Renal cortical epithelial cell (primary cell): Measurements from ENCODE around the gene FRS3. TPM values are rescaled to one million over a fixed set of nuclear protein-coding genes. Genes with fewer than 3 reads are reported as not detected.
A peak's percentile ranks its signal among the peaks of the same experiment; 100 is the strongest.
"Not testable (repeated sequence)": the region's sequence is repeated elsewhere in the genome, so short reads cannot be mapped to it uniquely, and the experiment has no call there.

Source experiments
- DNase-seq: peaks from one replicate; pipeline ENCODE4 v3.0.0-alpha.2; 2011; ENCODE audit warnings: low read depth
- total RNA-seq: library from RNA; depleted of rRNA; stranded (reverse); fragments of >200 nt; gene quantifications from 2 replicates; pipeline ENCODE4 v1.2.3, GENCODE V29; 2014

FRS3 gene, protein sequence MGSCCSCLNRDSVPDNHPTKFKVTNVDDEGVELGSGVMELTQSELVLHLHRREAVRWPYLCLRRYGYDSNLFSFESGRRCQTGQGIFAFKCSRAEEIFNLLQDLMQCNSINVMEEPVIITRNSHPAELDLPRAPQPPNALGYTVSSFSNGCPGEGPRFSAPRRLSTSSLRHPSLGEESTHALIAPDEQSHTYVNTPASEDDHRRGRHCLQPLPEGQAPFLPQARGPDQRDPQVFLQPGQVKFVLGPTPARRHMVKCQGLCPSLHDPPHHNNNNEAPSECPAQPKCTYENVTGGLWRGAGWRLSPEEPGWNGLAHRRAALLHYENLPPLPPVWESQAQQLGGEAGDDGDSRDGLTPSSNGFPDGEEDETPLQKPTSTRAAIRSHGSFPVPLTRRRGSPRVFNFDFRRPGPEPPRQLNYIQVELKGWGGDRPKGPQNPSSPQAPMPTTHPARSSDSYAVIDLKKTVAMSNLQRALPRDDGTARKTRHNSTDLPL
- 0.35 and 2.0 TPM in 2 replicates for total RNA-seq

DNA sequence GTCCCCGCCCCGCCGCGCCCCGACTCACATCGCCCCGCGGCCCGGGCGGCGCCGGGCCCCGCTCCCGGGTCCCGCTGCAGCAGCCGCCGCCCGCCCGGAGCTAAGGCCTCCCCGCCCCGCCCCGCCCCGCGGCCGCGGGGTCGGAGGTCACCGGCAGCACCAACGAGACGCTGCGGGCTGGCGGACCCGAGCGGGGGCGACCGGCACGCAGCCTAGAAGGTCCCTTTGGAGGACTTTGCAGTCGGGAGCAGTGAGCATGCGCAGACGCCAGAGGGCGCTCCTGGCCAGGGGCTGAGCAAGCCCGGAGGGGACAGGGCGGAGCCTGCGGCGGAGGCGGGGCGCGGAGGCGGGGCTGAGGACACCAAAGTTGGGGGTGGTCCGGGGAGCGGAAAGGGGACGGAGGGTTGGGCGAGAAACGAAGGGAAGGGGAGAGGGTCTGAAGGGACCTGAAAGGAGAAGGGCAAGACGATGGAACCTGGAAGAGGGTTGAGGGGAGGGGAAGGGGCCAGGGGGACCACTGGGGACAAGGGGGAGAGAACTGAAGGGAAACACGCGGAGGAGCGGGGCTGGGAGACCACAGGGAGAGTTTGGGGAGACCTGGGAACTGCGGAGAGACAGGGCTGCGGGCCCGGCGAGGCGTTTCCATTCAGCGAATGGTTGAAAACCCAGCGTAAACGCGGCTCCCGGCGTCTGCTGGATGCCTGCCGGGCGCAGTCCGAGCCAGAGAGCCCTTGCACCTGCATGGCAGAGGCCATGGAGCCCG, at the start of gene FRS3:
Gene FRS3, minus strand, starts transcription at position 113 of the 763 bp plus-strand sequence. CDS start 2,913 bp downstream, outside the sequence.
- DNase-seq: peak; percentile 78

DNA sequence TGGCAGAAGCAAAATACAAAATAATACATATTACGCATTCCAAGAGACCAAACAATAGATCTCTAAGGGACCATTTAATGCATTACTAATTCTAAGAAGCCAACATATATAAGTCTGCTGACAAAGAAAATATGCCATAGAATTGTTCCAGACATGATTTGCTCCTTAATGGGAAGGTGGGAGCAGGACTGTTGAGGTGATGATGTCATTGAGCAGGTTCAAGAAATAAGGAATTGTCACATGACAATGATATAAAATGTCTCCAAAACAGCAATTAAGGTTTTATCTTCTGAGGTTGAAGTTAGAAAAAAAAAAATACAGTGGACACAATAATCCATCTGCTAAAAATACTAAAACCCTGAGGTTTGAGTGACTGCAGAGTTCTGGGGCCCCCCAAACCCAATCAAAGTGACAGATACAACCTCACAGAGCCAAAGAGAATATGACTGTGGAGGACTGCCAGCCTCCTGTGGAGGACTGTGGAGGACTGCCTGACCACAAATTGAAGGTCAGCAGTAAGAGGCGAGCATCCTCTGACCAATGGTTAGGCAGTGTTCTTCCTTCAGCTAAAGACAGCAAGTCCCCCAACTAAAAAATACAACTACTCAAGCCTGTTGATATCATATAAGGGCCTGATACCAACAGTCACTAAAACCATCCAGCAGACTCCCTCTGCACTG, 46.8 kb upstream of the FRS3 start:
- DNase-seq: no peak

DNA sequence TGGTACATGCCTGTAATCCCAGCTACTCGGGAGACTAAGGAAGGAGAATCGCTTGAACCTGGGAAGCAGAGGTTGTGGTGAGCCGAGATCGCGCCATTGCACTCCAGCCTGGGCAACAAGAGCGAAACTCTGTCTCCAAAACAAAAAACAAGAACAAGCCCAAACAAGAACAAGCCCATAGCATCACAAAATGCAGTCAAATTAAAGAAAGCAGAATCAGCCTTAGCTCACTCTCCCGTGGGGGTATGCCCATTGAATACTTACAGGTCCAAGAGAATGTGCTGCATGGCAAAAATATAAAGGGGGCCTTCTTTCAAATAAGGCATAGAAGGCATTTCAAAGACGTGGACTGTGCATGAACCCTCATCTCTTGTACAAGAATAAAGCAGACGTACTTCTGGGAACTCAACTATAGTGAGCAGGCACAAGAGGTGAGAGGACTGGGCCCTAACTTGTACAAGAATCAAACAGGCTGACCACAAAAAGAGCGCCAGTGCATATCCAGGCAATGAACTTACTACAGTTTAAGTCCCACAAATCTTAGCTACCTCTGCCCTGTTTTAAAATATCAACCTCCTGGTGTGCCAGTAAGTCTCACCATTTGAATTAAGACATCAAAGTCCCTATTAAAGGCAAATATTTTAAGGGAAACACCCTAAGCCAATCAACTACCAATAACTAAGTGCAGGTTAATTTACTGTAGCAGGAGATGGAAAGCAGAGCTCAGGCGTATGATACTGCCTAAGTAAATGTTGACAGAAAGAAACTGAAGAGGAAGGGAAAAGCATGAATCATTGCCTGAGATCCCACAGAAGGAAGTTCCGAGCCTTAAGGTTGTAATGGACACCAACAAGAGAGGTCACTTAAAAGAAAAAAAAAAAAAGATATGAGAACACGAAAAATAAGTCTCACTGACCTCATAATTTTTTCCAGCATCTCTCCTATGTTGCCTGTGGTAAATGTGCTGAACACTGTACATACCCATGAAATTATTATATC, 45.2 kb upstream of the FRS3 start:
- peak; percentile 22 for DNase-seq

DNA sequence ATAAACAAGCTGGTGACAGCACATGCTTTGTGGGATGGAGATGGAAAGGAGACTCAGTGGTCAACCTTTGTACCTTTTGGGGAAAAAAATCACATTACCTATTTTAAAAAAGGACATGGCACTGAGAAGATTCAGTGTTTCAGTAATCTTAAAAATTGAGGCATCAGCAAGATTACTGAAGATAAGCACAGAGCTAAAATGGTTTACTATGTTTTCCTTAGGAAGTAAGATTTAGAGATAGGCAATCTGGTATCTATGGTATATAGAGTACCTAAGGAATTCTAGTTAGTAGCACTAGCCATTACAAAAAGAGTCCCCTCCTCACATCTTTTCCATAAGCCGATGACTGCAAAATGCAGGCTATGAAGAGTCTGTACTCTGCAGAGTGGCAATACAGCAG, 43.5 kb upstream of the FRS3 start:
- no peak for DNase-seq

DNA sequence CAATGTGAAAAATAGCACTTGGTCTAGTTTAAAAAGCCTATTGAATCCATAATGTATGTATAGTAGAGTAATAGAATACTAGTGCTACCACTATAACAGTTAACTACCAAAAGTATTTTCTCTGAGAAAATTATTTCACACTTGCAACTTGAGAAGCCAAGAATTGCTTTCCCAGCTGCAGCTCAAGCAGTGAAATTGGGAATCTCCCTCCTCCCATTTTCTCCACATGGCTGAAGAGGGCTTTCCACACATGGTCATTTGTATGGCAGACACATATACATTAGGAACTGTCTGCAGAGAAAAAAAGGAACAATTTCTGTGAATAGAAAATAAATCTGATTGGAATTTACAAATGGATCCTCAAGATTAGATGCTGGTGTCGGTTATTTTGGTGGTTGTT, 42.3 kb upstream of the FRS3 start:
- no peak for DNase-seq

- no peak for DNase-seq
Measured at GRCh38 chr6:41821266-41821665, 41.6 kb upstream of the FRS3 start.

DNA sequence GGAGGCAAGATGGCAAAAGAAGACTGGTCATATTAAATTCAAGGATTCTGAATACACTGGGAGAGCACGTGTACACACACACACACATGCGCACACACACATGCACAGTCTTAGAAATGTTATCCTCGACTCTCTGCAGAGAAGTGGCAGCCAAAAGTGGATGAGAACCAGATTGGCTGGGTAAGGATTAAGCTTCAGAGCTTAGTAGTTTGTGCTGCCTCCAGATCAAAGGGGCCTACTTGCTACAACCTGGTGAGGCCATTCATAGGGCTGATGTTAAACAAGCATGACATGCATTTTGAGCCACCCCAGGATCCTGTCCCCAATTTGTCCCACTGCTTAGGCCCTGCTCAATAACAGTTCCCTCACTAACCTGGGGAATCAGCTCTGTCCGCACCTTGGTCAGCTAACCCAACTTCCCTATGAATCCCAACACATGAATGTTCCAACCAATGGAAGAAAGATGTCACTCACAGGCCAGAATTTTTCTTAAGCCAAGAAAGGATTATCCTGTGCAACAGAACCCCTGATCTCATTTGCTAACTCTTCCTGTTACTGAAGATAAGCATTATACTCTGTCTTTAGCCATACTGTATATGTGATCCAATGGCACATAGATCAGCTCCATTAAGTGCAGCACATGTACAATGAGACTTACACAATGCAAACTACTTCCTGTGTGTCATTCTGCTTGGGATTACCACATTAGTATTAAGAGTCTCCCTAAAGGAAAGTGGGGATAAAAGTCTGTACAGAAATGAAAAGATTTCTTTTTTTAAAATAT, 38.8 kb upstream of the FRS3 start:
- DNase-seq: no peak

- DNase-seq: no peak
Measured at GRCh38 chr6:41815587-41815986, 35.9 kb upstream of the FRS3 start.

DNA sequence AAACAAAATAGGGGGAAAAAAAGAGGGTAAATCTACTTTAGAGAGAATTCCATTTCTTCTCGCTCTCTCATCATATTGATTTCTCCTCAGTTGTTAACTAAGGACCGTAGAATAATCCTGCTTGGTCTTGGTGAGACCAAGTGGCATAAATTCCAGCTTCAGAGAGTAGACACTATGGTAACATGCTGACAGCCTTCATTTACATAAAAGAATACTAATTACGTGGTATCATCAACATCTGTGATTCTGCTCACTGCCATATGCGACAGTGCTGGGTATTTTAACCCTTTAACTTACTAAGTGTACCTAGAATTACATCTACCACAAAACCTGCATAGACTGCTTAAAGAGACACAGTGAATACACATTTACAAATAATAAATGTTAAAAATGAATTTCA, 34.9 kb upstream of the FRS3 start:
- DNase-seq: no peak

- no peak for DNase-seq
Measured at GRCh38 chr6:41813956-41814355, 34.3 kb upstream of the FRS3 start.

DNA sequence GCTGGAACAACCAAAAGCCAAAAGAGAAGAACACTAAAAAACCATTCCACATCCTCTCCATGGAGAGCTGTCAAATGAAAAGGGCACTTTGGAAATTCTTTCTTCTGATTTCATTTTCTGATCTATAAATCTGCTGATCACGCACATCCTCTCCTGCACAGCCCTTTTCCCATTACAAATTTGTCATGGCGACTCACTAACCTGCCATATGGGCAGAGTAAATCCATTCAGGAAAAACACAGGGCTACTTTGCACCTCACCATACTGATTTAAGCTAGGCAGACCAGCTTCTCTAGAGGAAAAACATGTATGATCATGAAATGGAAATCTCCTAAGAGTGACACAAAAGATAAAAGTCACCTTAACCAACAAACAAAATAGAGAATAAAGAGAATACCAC, 33.8 kb upstream of the FRS3 start:
- DNase-seq: no peak

- not testable (repeated sequence) for DNase-seq
Measured at GRCh38 chr6:41811946-41812345, 32.2 kb upstream of the FRS3 start.

DNA sequence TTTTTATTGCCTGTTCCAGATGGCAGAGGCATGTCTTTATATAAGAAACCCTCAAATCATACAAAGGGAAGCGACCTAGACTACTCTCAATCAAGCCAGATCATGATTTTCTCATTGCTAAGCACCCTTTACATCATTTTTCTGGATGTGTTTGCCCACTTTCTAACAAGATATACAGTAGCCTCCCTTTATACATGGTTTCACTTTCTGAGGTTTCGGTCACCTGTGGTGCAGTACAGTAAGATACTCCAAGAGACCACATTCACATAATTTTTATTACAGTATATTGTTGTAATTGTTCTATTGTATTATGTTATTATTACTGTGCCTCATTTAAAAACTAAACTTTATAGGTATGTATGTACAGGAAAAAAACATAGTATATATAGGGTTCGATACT, 31.4 kb upstream of the FRS3 start:
- no peak for DNase-seq

DNA sequence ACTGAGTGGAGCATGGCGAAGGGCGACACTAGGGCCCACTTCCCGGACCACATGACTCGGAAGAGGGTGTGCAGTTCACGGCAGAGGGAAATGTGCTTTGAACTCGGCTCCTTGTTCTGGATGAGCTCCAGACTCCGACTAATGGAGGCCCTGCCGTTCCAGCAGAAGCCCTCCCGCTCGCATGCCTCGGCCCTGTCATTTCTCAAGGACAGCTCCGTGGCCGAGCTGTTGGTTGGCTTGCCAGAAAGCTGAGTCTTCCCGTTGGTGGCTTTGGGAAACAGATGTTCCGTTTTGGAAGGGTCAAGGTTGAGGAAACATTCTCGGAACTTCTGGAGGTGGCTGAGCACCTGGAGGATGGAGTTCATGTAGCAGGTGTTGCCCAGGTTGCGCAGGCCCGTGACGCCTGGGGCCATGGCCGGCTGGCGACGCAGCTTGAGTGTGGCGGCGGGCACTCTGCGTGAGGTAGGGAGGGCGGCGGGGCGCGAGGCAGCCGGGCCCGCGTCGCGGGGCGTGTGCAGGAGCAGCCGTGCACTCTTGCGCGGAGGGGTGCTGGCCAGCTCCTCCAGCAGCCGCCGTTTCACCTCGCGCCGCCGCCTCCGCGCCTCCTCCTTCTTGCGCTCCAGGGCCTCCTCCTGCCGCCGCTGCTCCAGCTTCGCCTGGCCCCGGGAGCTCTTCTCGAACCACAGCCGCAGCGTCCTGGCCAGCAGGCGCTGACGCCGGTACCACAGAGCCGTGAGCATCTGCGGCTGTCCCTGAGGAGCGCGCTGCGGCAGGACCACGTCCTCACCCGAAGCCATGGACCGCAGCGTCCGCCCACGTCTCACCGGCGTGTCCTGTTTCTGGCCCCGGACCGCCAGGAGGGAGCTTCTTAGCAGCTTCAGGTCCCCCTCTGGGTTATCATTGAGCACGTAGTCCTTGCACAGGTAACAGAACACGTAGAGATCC, 26.4 kb upstream of the FRS3 start:
- no peak for DNase-seq

DNA sequence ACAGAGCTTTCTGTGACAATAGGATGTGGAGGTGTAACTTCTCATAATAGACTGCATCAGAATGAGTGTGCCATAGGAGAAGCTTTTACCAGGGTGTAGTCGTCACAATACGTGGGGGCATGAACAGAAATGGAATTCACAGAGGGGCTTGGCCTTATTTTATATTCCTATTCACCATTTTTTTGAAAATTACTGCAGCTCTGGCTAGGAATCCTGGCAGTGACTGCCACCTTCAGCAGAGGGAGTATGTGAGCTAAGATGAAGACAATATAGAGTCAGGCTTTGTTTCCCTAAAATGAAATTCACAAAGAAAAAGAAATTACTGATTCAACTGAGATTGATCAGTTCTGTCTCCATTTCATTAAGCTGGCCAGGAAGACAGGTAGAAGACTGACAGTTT, 21.7 kb upstream of the FRS3 start:
- DNase-seq: no peak

- DNase-seq: no peak
Measured at GRCh38 chr6:41799559-41799911, 19.8 kb upstream of the FRS3 start.

- DNase-seq: no peak
Measured at GRCh38 chr6:41798901-41799558, 19.3 kb upstream of the FRS3 start.

GRCh38 chr6:41796474-41796873, 16.8 kb upstream of the FRS3 start:
- DNase-seq: no peak

DNA sequence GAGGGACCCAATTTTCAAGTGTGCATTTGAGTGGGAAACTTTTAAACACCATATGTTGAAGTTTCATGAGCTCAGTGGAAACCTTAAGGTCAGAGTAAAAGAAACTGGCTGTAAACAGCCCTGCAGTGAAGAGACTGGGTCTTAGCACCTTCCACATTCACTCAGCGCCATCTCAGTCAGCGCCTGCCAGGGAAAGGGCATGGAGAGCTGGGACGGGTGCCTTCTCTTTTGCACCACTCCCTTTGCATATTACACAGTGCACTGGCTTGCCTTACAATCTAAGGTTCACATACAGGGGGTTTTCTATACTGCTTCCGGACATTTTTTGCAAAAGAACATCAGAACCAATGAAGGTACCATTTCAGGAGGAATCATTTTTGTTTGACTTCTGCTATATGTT, 12.3 kb upstream of the FRS3 start:
- no peak for DNase-seq
